GM12873 (cell line): ENCODE measurements around the gene CKS1B.

Source experiments
- CTCF ChIP-seq: IDR thresholded peaks from 2 replicates; pipeline ENCODE4 v1.5.1; 2012; ENCODE audit warnings: low read depth, mild to moderate bottlenecking, moderate library complexity, low read length, control low read depth; ENCODE audit not compliant: insufficient read depth; ENCODE audit errors: missing control alignments

The CKS1B gene

GRCh38 chr1:155004352-155005075 lies 30.0 kb downstream of the CKS1B start:
- TF ChIP-seq CTCF, result no peak

- no peak for TF ChIP-seq CTCF
Observed at GRCh38 chr1:155005076-155006011, 30.9 kb downstream of the CKS1B start.

- no peak for TF ChIP-seq CTCF
Observed at GRCh38 chr1:155006601-155007101, 32.2 kb downstream of the CKS1B start.

GRCh38 chr1:155007251-155007828 lies 32.9 kb downstream of the CKS1B start:
- TF ChIP-seq CTCF, result no peak

GRCh38 chr1:155008015-155008941 lies 33.8 kb downstream of the CKS1B start:
- no peak for TF ChIP-seq CTCF

- TF ChIP-seq CTCF, result no peak
Observed at GRCh38 chr1:155009221-155009711, 34.8 kb downstream of the CKS1B start.
